Panc1 (cell line): ENCODE data around the gene PHF14. TPM values are rescaled to one million over a fixed set of nuclear protein-coding genes. Genes with fewer than 3 reads are reported as not detected.
"Not testable (repeated sequence)": the region's sequence is repeated elsewhere in the genome, so short reads cannot be mapped to it uniquely, and the experiment has no call there.

Source experiments
- ATAC-seq: fragments of 200-7000 bp; cut with Tn5 transposase; 2 replicates; pipeline ENCODE4 v1.9.1; 2020; ENCODE audit warnings: mild to moderate bottlenecking, moderate library complexity
- BruUV-seq: library from RNA; stranded (reverse); fragments of 400-500 nt; replicated peaks from 2 replicates; lab custom pipeline; 2021; lab: Mats Ljungman, UMichigan
- CTCF ChIA-PET: fragments of 300-600 bp; sonication (Branson Sonifier 250); formaldehyde crosslinking; loops from one replicate; lab custom pipeline; 2022; ENCODE audit warnings: antibody characterized with exemption; lab: Charles Lee
- POLR2A ChIA-PET: fragments of 300-600 bp; sonication (Branson Sonifier 250); formaldehyde crosslinking; loops from one replicate; lab custom pipeline; 2022; ENCODE audit warnings: antibody characterized with exemption; lab: Charles Lee
- DNase-seq: peaks from one replicate; pipeline ENCODE4 v3.0.0-alpha.2; 2010; ENCODE audit warnings: low read depth, low spot score
- H3K27ac ChIP-seq: 2 replicates; pipeline ENCODE4 v1.5.1; 2011; ENCODE audit warnings: mild to moderate bottlenecking, low read length, inconsistent platforms
- H3K27me3 ChIP-seq: fragments of 200-500 bp; sonication (Bioruptor generic); 2 replicates; pipeline ENCODE4 v1.6.0; 2014; ENCODE audit warnings: low read length, inconsistent platforms; ENCODE audit not compliant: control insufficient read depth, insufficient read depth
- H3K36me3 ChIP-seq: fragments of 200-500 bp; sonication (Bioruptor generic); 2 replicates; pipeline ENCODE4 v1.5.1; 2014; ENCODE audit warnings: inconsistent platforms, mild to moderate bottlenecking, low read length, moderate library complexity; ENCODE audit not compliant: control insufficient read depth, insufficient read depth
- H3K4me1 ChIP-seq: 2 replicates; pipeline ENCODE4 v1.5.1; 2011; ENCODE audit warnings: inconsistent platforms, mild to moderate bottlenecking, low read length, moderate library complexity; ENCODE audit not compliant: control insufficient read depth, insufficient read depth
- H3K4me3 ChIP-seq, 2 experiments: 2 replicates each; pipeline ENCODE4 v1.5.1; 2011 to 2012; ENCODE audit warnings: low read depth in 2 of 2, low read length in 2 of 2, mild to moderate bottlenecking in 2 of 2, inconsistent platforms in 1 of 2, moderate library complexity in 1 of 2
- H3K9me3 ChIP-seq: fragments of 200-500 bp; sonication (Bioruptor generic); 2 replicates; pipeline ENCODE4 v1.5.1; 2014; ENCODE audit warnings: low read depth, mild to moderate bottlenecking, inconsistent platforms, low read length, moderate library complexity; ENCODE audit not compliant: control insufficient read depth, insufficient read depth
- CTCF ChIP-seq: fragments of 450-650 bp; IDR thresholded peaks from 2 replicates; pipeline ENCODE4 v1.5.1; 2017; ENCODE audit warnings: mild to moderate bottlenecking
- REST ChIP-seq, 2 experiments: IDR thresholded peaks; 2 replicates each; pipeline ENCODE4 v1.6.1; 2011 to 2012; ENCODE audit warnings: low read depth in 2 of 2, control low read depth in 1 of 2, low read length in 1 of 2, mild to moderate bottlenecking in 1 of 2, moderate library complexity in 1 of 2; ENCODE audit not compliant: insufficient read depth in 1 of 2
- SIN3A ChIP-seq: IDR thresholded peaks from 2 replicates; pipeline ENCODE4 v1.6.1; 2012; ENCODE audit warnings: low read depth, mild to moderate bottlenecking, low read length, moderate library complexity, borderline replicate concordance; ENCODE audit not compliant: insufficient read depth
- in situ Hi-C: cut with HindIII; loops from 2 replicates; pipeline ENCODE4 v1.10.0; 2016; ENCODE audit warnings: low sequenced_read_pairs, low pct_unique_long_range_greater_than_20kb
- intact Hi-C: fragments of 100-400 bp; cut with micrococcal nuclease; formaldehyde crosslinking; loops from one replicate; pipeline ENCODE4 v1.10.0; 2022; ENCODE audit not compliant: unreplicated experiment
- total RNA-seq: library from RNA; stranded (reverse); gene quantifications from one replicate; pipeline ENCODE4 v1.2.1, GENCODE V29; 2021; ENCODE audit not compliant: unreplicated experiment

The PHF14 gene
- total RNA-seq, 1 experiment from 2014 or later = 85.6 TPM

- POLR2A ChIA-PET, BruUV-seq, H3K27me3 ChIP-seq: not testable (repeated sequence)
Measured at GRCh38 chr7:10960242-10960641, 13.4 kb upstream of the PHF14 start.

GRCh38 chr7:10965016-10965415 is 8.7 kb upstream of the PHF14 start:
- H3K27me3 ChIP-seq, H3K4me1 ChIP-seq, ATAC-seq, BruUV-seq, H3K36me3 ChIP-seq, in situ Hi-C loops, intact Hi-C loops, POLR2A ChIA-PET, DNase-seq, H3K4me3 ChIP-seq, H3K27ac ChIP-seq: not testable (repeated sequence)
- H3K9me3 ChIP-seq = peaks cover 15% of the 10 kb centered on the region
- CTCF ChIA-PET = interaction anchor here (0.6 kb wide), 1 partner anchor 167 kb away, joined by 3 read pairs; no protein-coding TSS in a partner anchor

More at GRCh38 chr7:10960242-10960641, 13.4 kb upstream of the PHF14 start:
- DNase-seq, H3K4me1 ChIP-seq, H3K9me3 ChIP-seq, intact Hi-C loops, H3K4me3 ChIP-seq, in situ Hi-C loops, CTCF ChIA-PET, ATAC-seq, H3K27ac ChIP-seq, H3K36me3 ChIP-seq: not testable (repeated sequence)

- no peak for TF ChIP-seq SIN3A
- TF ChIP-seq CTCF = no peak
- DNase-seq (no peak), ATAC-seq (no peak)
- no peaks in the 10 kb centered on the region for H3K9me3 ChIP-seq
- H3K27ac ChIP-seq = no peak overlapping the region
- peaks cover 22% of the 10 kb centered on the region for H3K4me1 ChIP-seq
- H3K27me3 ChIP-seq = peaks cover 8% of the 10 kb centered on the region; the same call in 1 of the 2 replicates
- no TSS peak for BruUV-seq
- peaks cover 14% of the 10 kb centered on the region for H3K36me3 ChIP-seq
- intact Hi-C loops = no loop called here
- ChIA-PET POLR2A (no interaction called here), CTCF (no interaction called here)
- H3K4me3 ChIP-seq = no peak overlapping the region
- in situ Hi-C loops = no loop called here
Measured at GRCh38 chr7:10972174-10972573, 1.5 kb upstream of the PHF14 start.

- BruUV-seq = TSS peak; percentile 56
- Histone ChIP-seq H3K36me3 (peaks cover 23% of the 10 kb centered on the region), H3K27me3 (peaks cover 4% of the 10 kb centered on the region; the same call in 1 of the 2 replicates), H3K4me1 (peaks cover 22% of the 10 kb centered on the region), H3K9me3 (no peaks in the 10 kb centered on the region), H3K4me3 (peak overlapping the region; percentile 87 to 94), H3K27ac (peak overlapping the region; percentile 99)
- ATAC-seq (peak; percentile 44), DNase-seq (no peak)
- intact Hi-C loops = no loop called here
- ChIA-PET POLR2A (interaction anchor here (0.7 kb wide), 1 partner anchor 20 kb away, joined by 5 read pairs; no protein-coding TSS in a partner anchor), CTCF (no interaction called here)
- in situ Hi-C loops = no loop called here
- TF ChIP-seq SIN3A (no peak), REST (IDR thresholded peaks at IDR 0.05; ENCODE audit: insufficient read depth in 1 of 2, low read depth in 2 of 2, low read length in 1 of 2) (peak; percentile 78 to 88), CTCF (no peak)
Measured at GRCh38 chr7:10973942-10974911, 555 bp downstream of the PHF14 start.
